RWPE1 (cell line): ENCODE measurements around the gene IL10RA.

Experiments used
- CTCF ChIA-PET: fragments of 350-600 bp; sonication (Branson Sonifier 250); formaldehyde crosslinking; extraction: SDS; loops from one replicate; lab custom pipeline; 2021; lab: Yijun Ruan, JAX
- POLR2A ChIA-PET: fragments of 400-600 bp; formaldehyde crosslinking; extraction: SDS; loops from one replicate; lab custom pipeline; 2020; ENCODE audit warnings: antibody characterized with exemption; ENCODE audit not compliant: low non-redundant PET; lab: Yijun Ruan, JAX
- DNase-seq: peaks from one replicate; pipeline ENCODE4 v3.0.0; 2012; ENCODE audit warnings: low spot score
- H3K27ac ChIP-seq: fragments of 450-650 bp; 2 replicates; pipeline ENCODE4 v1.5.1; 2017
- TF ChIP-seq, protein P1 (sequence below): fragments of 450-650 bp; conservative IDR thresholded peaks from 2 replicates; pipeline ENCODE4 v1.5.1; 2017; ENCODE audit warnings: low read depth, mild to moderate bottlenecking

The IL10RA gene

DNA sequence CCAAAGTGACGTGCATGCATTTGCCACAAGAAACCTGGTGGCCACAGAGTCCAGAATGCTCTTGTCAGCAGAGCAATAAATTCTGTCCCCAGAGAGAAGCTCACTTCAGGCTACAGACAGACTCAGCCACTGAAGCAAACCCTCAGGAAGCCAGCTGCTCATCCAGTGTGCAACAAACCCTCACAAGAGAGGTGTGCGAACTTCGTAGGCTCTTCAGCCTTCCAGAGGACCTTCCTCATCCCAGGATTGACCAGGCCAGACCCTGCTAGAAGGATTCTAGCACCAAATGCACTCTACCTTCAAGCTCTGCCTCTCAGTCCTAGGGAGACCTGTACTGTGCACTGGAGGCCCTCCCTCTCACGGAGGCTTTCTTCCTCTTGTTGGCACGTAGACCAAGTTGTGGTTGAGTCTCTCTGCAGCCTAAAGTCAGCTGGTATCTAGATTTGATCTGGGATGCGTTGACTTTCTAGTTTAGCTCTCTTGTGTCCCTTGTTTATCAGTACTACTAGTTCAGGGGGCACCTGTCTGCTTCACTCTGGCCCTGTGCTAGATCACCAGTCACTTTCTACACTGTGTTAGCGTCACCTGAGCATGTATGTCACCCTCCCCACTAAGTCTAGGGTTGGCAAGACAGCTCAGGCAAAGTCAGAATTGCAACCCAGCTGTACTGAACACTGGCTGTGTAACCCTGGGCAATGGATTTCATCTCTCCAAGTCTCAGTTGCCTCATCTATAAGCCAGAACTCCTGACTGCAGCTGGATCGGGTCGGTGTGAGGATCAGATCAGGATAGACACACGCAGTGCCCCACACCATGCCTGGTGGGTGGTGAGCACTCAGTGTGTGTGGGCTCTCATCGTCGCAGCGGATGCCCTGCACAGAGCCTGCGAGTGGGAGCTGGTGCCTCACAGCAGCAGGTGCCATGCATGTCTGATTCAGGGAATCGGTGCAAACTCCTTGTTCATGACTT lies 34.9 kb upstream of the IL10RA start:
- POLR2A ChIA-PET: no interaction called here
- H3K27ac ChIP-seq: no peak overlapping the region
- TF ChIP-seq, protein P1, sequence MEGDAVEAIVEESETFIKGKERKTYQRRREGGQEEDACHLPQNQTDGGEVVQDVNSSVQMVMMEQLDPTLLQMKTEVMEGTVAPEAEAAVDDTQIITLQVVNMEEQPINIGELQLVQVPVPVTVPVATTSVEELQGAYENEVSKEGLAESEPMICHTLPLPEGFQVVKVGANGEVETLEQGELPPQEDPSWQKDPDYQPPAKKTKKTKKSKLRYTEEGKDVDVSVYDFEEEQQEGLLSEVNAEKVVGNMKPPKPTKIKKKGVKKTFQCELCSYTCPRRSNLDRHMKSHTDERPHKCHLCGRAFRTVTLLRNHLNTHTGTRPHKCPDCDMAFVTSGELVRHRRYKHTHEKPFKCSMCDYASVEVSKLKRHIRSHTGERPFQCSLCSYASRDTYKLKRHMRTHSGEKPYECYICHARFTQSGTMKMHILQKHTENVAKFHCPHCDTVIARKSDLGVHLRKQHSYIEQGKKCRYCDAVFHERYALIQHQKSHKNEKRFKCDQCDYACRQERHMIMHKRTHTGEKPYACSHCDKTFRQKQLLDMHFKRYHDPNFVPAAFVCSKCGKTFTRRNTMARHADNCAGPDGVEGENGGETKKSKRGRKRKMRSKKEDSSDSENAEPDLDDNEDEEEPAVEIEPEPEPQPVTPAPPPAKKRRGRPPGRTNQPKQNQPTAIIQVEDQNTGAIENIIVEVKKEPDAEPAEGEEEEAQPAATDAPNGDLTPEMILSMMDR: no peak
- DNase-seq: no peak
- CTCF ChIA-PET: interaction anchor here (0.6 to 1.9 kb wide), 2 partner anchors 102 to 106 kb away, joined by 3 to 11 read pairs; no protein-coding TSS in a partner anchor

DNA sequence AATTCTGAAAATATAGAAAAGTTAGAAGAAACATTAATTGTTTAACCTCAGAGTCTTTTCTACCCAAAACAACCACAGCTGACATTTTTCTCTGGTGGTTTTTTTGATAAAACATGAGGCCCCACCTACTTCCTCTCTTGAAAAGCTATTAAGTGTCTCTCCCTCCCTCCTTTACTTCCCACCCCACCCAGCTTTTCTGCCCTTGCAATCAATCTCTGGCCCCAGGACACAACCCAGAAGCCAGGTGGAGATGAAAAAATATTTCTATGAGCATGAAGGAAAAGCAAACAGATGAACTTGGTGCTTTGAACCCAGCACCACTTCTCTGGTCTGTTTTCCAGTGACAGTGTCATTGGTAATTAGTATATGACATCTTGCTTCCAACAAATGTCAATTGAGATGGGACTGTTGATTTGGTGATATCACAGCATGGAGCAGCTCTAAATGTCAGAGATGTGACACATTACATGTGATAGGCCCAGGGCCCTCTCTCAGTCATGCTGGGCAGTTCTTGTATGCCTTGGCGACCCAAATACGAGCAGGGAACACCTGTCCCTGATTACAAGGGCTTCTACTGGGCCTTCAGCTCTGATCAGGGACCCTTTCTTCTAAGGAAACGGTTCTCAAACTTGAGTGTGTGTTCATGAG lies 33.0 kb upstream of the IL10RA start:
- no peak overlapping the region for H3K27ac ChIP-seq
- POLR2A ChIA-PET: no interaction called here
- TF ChIP-seq, protein P1: no peak
- CTCF ChIA-PET: interaction anchor here (1.5 kb wide), 1 partner anchor 110 kb away, joined by 3 read pairs; no protein-coding TSS in a partner anchor
- no peak for DNase-seq

DNA sequence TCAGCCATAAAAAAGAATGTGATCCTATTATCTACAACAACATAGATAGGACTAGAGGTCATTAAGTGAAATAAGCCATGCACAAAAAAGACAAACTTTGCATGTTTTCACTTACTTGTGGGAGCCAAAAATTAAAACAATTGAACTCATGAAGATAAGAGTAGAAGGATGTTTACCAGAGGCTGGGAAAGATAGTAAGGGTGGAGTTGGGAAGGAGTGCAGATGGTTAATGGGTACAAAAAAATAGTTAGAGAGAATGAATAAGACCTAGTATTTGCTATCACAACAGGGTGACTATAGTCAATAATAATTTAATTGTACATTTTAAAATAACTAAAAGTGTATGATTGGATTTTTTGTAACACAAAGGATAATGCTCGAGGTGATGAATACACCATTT lies 27.2 kb upstream of the IL10RA start:
- H3K27ac ChIP-seq: no peak overlapping the region
- TF ChIP-seq, protein P1: no peak
- ChIA-PET POLR2A (no interaction called here), CTCF (no interaction called here)
- no peak for DNase-seq

DNA sequence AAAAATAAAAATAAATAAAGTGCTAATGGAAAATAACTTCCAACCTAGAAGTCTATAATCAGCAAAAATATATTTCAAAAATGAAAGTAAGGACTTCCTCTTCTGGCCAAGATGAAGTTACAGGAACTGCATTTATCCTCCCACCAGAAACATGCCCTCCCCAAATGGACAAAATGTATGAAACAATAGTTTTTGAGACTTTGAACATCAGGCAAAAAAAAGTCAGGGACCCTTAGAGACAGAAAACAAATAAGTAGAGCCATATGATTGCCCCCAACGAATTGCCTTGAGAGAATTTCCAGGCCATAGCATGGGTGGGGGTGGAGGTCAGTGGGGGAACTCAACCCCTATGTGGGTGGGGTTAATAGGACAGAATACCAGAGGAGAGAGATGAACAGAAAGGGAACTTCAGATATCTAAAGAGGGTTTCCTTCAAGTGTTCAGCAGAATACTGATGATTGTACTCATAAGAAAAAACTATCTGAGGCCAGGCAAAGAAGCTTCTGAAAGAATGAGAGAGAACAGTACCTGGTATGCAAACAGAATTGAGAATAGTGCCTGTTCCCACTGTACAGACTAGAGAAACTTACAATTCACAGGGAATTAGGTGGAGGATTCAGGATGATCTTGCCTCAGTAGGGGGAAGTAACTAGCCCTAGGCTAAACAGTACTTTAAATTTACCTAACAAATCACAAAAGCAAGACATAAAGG lies 26.6 kb upstream of the IL10RA start:
- no peak overlapping the region for H3K27ac ChIP-seq
- TF ChIP-seq, protein P1: no peak
- ChIA-PET POLR2A (no interaction called here), CTCF (interaction anchor here (0.6 kb wide), 1 partner anchor 212 kb away, joined by 3 read pairs; no protein-coding TSS in a partner anchor)
- no peak for DNase-seq

DNA sequence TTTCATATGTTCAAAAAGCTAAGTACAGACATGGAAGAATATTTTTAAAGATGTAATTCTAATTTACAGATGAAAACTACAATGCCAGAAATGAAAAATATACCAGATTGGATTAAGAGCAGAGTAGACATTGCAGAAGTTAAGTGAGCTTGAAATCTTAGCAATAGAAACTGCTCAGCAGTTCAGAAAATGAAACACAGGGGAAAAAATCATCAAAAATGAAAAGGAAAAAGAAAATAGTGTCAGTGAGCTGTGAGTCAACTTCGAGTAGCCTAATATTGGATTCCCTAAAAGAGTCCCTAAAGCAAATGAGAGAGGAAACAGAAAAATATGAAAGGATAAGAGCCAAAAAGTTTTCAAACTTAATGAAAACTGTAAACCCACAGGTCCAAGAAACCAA lies 25.8 kb upstream of the IL10RA start:
- H3K27ac ChIP-seq: no peak overlapping the region
- ChIA-PET CTCF (interaction anchor here (0.6 kb wide), 1 partner anchor 211 kb away, joined by 3 read pairs; no protein-coding TSS in a partner anchor), POLR2A (no interaction called here)
- no peak for DNase-seq
- TF ChIP-seq, protein P1: no peak

DNA sequence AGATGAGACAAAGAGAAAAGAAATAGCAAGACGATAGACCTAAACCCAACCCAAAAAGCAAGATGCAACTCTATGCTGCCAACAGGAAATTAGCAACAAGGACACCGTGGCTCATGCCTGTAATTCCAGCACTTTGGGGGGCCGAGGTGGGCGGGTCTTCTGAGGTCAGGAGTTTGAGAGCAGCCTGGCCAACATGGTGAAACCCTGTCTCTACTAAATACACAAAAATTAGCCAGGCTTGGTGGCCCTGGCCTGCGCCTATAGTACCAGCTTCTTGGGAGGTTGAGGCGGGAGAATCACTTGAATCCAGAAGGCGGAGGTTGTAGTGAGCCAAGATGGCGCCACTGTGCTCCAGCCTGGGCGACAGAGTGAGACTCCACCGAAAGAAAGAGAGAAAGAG lies 24.3 kb upstream of the IL10RA start:
- DNase-seq: no peak
- POLR2A ChIA-PET: no interaction called here
- TF ChIP-seq, protein P1: no peak
- CTCF ChIA-PET: interaction anchor here (0.6 kb wide), 1 partner anchor 24 kb away, joined by 3 read pairs; no protein-coding TSS in a partner anchor
- no peak overlapping the region for H3K27ac ChIP-seq
